Caco-2 (cell line): ENCODE data around the gene UCMA. TPM values are rescaled to one million over a fixed set of nuclear protein-coding genes. Genes with fewer than 3 reads are reported as not detected.

Source experiments
- BruUV-seq: library from RNA; stranded (reverse); fragments of 400-500 nt; replicated peaks from 2 replicates; lab custom pipeline; 2021; lab: Mats Ljungman, UMichigan
- CTCF ChIA-PET: fragments of 300-600 bp; sonication (Branson Sonifier 250); formaldehyde crosslinking; loops from one replicate; lab custom pipeline; 2022; ENCODE audit warnings: antibody characterized with exemption; lab: Charles Lee
- POLR2A ChIA-PET: fragments of 300-600 bp; sonication (Branson Sonifier 250); formaldehyde crosslinking; loops from one replicate; lab custom pipeline; 2022; ENCODE audit warnings: antibody characterized with exemption; lab: Charles Lee
- DNase-seq, 2 experiments: peaks; one replicate each; pipeline versions ENCODE4 v3.0.0 to v3.0.0-alpha.2; 2020 to 2022
- H3K27me3 ChIP-seq: replicated peaks from 2 replicates; pipeline ENCODE4 v1.6.0; 2011; ENCODE audit warnings: low read length; ENCODE audit not compliant: control insufficient read depth, insufficient read depth
- H3K36me3 ChIP-seq: 2 replicates; pipeline ENCODE4 v1.5.1; 2011; ENCODE audit warnings: low read length; ENCODE audit not compliant: control insufficient read depth, insufficient read depth
- H3K4me1 ChIP-seq: fragments of 250-450 bp; sonication (Bioruptor Pico); 2 replicates; pipeline ENCODE4 v1.5.1; 2020; ENCODE audit warnings: mild to moderate bottlenecking
- H3K4me3 ChIP-seq: 2 replicates; pipeline ENCODE4 v1.5.1; 2011; ENCODE audit warnings: low read depth, mild to moderate bottlenecking, control low read depth, low read length
- H3K9me3 ChIP-seq: fragments of 250-450 bp; sonication (Bioruptor Pico); 2 replicates; pipeline ENCODE4 v1.5.1; 2020; ENCODE audit warnings: mild to moderate bottlenecking, moderate library complexity
- H3K27ac Mint-ChIP-seq: one replicate; pipeline ENCODE4 v1.8.0; 2022; ENCODE audit warnings: mixed read lengths; ENCODE audit not compliant: unreplicated experiment
- H3K27me3 Mint-ChIP-seq: one replicate; pipeline ENCODE4 v1.8.0; 2022; ENCODE audit warnings: mixed read lengths; ENCODE audit not compliant: insufficient read depth, unreplicated experiment
- H3K36me3 Mint-ChIP-seq: one replicate; pipeline ENCODE4 v1.8.0; 2022; ENCODE audit warnings: mild to moderate bottlenecking, mixed read lengths; ENCODE audit not compliant: insufficient read depth, unreplicated experiment
- H3K4me1 Mint-ChIP-seq: one replicate; pipeline ENCODE4 v1.8.0; 2022; ENCODE audit warnings: low read depth, mixed read lengths; ENCODE audit not compliant: unreplicated experiment
- H3K4me3 Mint-ChIP-seq: one replicate; pipeline ENCODE4 v1.8.0; 2022; ENCODE audit warnings: mild to moderate bottlenecking, moderate library complexity, mixed read lengths; ENCODE audit not compliant: unreplicated experiment
- H3K9me3 Mint-ChIP-seq: one replicate; pipeline ENCODE4 v1.8.0; 2022; ENCODE audit warnings: mixed read lengths; ENCODE audit not compliant: unreplicated experiment
- intact Hi-C: fragments of 100-400 bp; cut with micrococcal nuclease; formaldehyde crosslinking; loops from one replicate; pipeline ENCODE4 v1.10.0; 2022; ENCODE audit not compliant: unreplicated experiment
- total RNA-seq: library from RNA; stranded (reverse); gene quantifications from 2 replicates; pipeline ENCODE4 v1.2.3, GENCODE V29; 2022
- TF ChIP-seq, protein P1 (sequence below), 2 experiments: fragments of 200-600 bp in 1 of 2; IDR thresholded peaks; 1 replicate in 1 of 2; 2 replicates in 1 of 2; pipeline versions ENCODE4 v1.5.1 to v1.8.0; 2011 to 2022; ENCODE audit warnings: antibody characterized with exemption in 1 of 2, control low read depth in 1 of 2, inconsistent platforms in 1 of 2, low read depth in 1 of 2, low read length in 1 of 2, mild to moderate bottlenecking in 1 of 2, moderate library complexity in 1 of 2; ENCODE audit not compliant: insufficient read depth in 1 of 2, severe bottlenecking in 1 of 2, unreplicated experiment in 1 of 2

UCMA gene
- total RNA-seq, 1 experiment from 2014 or later = not detected

DNA sequence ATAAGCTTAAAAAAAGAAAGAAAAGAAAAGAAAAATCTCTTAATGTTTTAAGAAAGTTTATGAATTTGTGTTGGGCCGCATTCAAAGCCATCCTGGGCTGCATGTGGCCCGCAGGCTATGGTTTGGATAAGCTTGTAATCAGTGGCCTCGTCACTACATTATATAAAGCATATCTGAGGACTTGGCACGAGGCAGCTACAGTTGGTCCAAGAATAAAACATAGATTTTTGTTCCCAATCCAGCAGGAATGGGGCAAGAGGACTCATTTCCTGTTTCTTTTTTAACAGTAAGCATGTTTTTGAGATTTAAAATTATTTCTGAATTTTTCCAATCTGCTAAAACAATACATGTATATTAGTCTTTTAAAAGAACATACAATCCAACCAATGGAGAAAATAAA, 44.2 kb downstream of the UCMA start:
- TF ChIP-seq, protein P1, sequence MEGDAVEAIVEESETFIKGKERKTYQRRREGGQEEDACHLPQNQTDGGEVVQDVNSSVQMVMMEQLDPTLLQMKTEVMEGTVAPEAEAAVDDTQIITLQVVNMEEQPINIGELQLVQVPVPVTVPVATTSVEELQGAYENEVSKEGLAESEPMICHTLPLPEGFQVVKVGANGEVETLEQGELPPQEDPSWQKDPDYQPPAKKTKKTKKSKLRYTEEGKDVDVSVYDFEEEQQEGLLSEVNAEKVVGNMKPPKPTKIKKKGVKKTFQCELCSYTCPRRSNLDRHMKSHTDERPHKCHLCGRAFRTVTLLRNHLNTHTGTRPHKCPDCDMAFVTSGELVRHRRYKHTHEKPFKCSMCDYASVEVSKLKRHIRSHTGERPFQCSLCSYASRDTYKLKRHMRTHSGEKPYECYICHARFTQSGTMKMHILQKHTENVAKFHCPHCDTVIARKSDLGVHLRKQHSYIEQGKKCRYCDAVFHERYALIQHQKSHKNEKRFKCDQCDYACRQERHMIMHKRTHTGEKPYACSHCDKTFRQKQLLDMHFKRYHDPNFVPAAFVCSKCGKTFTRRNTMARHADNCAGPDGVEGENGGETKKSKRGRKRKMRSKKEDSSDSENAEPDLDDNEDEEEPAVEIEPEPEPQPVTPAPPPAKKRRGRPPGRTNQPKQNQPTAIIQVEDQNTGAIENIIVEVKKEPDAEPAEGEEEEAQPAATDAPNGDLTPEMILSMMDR (IDR thresholded peaks at IDR 0.05; ENCODE audit: insufficient read depth in 1 of 2, low read depth in 1 of 2, low read length in 1 of 2, severe bottlenecking in 1 of 2, unreplicated experiment in 1 of 2) = no peak
- H3K9me3 ChIP-seq = no peaks in the 10 kb centered on the region
- intact Hi-C loops = no loop called here
- Mint-ChIP-seq H3K4me1 (no peaks in the 10 kb centered on the region), H3K4me3 (no peak overlapping the region), H3K9me3 (no peaks in the 10 kb centered on the region), H3K36me3 (peaks cover 78% of the 10 kb centered on the region), H3K27me3 (no peaks in the 10 kb centered on the region), H3K27ac (no peak overlapping the region)
- H3K4me3 ChIP-seq = no peak overlapping the region
- POLR2A ChIA-PET = no interaction called here
- CTCF ChIA-PET = no interaction called here
- no TSS peak for BruUV-seq
- DNase-seq = no peak
- H3K27me3 ChIP-seq = no peaks in the 10 kb centered on the region
- no peaks in the 10 kb centered on the region for H3K4me1 ChIP-seq
- H3K36me3 ChIP-seq = peaks cover 2% of the 10 kb centered on the region

DNA sequence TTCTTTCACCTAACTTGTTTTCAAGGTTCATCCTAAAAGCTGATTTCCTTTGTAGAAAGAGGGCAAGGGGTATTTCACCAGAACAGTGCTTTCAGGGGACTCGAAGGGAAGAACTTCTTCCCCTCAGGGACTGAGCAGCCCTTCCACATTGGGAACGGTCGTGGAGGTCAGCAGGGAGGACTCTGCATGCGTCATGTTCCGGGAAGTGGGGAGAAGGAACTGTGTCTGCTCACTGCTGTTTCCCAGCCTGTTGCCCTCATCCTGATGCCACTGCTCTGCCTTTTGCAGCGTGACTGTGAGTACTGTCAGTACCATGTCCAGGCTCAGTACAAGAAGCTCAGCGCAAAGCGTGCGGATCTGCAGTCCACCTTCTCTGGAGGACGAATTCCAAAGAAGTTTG, 45.6 kb downstream of the UCMA start:
- Mint-ChIP-seq H3K27me3 (no peaks in the 10 kb centered on the region), H3K36me3 (peaks cover 81% of the 10 kb centered on the region), H3K4me1 (no peaks in the 10 kb centered on the region), H3K27ac (no peak overlapping the region), H3K9me3 (no peaks in the 10 kb centered on the region), H3K4me3 (no peak overlapping the region)
- BruUV-seq = no TSS peak
- no peaks in the 10 kb centered on the region for H3K27me3 ChIP-seq
- intact Hi-C loops = no loop called here
- H3K4me1 ChIP-seq = no peaks in the 10 kb centered on the region
- no peak for DNase-seq
- H3K9me3 ChIP-seq = no peaks in the 10 kb centered on the region
- H3K4me3 ChIP-seq = no peak overlapping the region
- ChIA-PET CTCF (no interaction called here), POLR2A (no interaction called here)
- H3K36me3 ChIP-seq = peaks cover 2% of the 10 kb centered on the region
- TF ChIP-seq, protein P1 (IDR thresholded peaks at IDR 0.05; ENCODE audit: insufficient read depth in 1 of 2, low read depth in 1 of 2, low read length in 1 of 2, severe bottlenecking in 1 of 2, unreplicated experiment in 1 of 2) = no peak

DNA sequence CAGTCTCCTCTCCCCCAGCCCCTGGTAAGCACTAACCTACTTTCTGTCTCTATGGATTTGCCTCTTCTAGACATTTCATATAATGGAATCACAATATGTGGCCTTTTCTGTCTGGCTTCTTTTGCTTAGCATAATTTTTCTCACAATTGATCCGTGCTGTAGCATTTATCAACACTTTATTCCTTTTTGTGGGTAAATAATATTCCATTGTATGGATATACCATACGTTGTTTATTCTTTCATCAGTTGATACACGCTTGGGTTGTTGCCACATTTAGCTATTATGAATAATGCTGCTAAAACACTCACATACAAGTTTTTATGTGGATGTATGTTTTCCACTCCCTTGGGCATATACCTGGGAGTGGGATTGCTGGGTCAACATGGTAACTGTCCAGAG, 47.0 kb downstream of the UCMA start:
- intact Hi-C loops = no loop called here
- CTCF ChIA-PET = no interaction called here
- TF ChIP-seq, protein P1 (IDR thresholded peaks at IDR 0.05; ENCODE audit: insufficient read depth in 1 of 2, low read depth in 1 of 2, low read length in 1 of 2, severe bottlenecking in 1 of 2, unreplicated experiment in 1 of 2) = no peak
- no peaks in the 10 kb centered on the region for H3K4me1 ChIP-seq
- peaks cover 82% of the 10 kb centered on the region for H3K36me3 Mint-ChIP-seq
- H3K4me3 Mint-ChIP-seq = no peak overlapping the region
- BruUV-seq = no TSS peak
- H3K9me3 Mint-ChIP-seq = no peaks in the 10 kb centered on the region
- no peaks in the 10 kb centered on the region for H3K4me1 Mint-ChIP-seq
- POLR2A ChIA-PET = no interaction called here
- no peak overlapping the region for H3K4me3 ChIP-seq
- H3K36me3 ChIP-seq = peaks cover 2% of the 10 kb centered on the region
- H3K27ac Mint-ChIP-seq = no peak overlapping the region
- DNase-seq = no peak
- no peaks in the 10 kb centered on the region for H3K9me3 ChIP-seq
- H3K27me3 Mint-ChIP-seq = no peaks in the 10 kb centered on the region
- H3K27me3 ChIP-seq = no peaks in the 10 kb centered on the region
